DMS153 treated with DMSO at 0.1 percent for 48 hours (cell line): Measurements from ENCODE around the gene MCUB.

Source experiments
- DNase-seq: peaks from one replicate; lab custom pipeline; 2025; ENCODE audit not compliant: unreplicated experiment; lab: John Stamatoyannopoulos, UW

Gene MCUB

DNA sequence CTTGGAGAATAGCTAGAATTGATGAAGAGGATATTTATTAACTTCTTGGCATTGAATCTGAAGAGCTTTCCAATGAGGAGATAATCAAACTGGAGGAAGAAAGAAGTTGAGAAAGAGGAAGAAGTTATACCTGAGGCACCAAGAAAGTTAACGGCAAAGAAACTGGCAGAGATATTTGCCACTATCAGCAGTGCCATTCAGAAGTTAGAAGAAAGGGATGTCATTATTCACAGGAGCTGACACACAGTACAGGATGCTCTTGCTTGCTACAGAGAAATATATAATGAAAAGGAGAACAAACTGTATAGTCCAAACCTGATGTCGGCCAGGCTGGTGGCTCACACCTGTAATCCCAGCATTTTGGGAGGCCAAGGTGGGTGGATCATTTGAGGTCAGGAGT lies 64.5 kb downstream of the MCUB start:
- DNase-seq, result no peak

DNA sequence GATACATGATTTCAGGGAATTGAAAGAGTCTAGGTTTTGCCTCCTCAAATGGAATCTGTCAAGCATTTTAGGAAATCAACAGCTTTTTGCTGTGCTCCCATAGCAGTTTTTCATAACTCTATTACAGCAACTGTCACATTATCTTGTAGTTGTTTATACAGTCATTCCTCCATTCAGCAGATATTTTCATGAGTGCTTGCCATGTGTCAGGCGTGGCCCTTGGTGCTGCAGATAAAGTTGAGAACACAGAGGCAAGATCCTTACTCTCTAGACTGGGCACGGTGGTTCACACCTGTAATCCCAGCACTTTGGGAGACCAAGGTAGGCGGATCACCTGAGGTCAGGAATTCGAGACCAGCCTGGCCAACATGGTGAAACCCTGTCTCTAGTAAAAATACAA lies 67.3 kb downstream of the MCUB start:
- no peak for DNase-seq

DNA sequence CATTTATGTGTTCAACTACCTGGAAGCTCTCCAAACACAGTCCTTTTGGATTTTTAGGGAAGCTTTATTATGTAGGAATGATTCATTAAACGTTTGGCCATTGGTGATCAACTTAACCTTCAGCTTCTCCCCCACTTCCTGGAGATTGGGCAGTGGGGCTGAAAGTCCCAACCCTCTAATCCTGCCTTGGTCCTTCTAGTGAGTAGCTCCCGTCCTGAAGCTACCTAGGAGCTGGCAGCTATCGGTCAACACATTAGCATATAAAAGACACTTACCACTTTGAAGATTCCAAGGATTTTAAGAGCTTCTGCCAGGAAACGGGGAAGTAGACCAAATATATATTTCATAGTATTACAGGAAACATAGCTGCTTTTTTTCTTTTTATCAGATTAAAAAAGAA lies 69.7 kb downstream of the MCUB start:
- no peak for DNase-seq

DNA sequence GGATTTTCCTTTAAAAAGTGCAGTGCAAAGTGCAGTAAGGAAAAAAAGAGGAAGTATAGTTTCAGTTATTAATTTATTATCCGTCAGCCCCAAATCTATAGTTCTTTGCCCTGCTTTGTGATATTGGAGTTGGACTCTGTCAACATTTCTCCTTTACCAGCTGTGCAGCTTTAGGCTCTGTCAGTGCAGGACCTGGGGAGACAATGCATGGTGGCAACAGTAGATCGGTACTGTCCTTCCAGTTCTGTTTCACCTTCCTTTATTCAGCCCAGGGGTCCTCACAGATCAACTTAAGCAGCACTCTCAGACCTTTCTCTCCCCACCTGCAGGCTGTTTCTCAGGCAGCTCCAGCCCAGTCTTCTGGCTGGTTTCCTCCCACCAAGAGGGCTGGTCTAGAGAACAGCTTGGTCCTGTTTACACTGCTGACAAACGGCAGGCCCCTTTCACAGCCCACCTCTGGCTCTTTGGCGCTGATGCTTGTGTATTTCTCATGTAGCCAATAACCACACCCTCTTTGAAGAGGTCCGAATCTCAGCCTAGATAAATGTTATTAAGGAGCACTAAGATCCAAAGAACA lies 71.6 kb downstream of the MCUB start:
- DNase-seq, result no peak

DNA sequence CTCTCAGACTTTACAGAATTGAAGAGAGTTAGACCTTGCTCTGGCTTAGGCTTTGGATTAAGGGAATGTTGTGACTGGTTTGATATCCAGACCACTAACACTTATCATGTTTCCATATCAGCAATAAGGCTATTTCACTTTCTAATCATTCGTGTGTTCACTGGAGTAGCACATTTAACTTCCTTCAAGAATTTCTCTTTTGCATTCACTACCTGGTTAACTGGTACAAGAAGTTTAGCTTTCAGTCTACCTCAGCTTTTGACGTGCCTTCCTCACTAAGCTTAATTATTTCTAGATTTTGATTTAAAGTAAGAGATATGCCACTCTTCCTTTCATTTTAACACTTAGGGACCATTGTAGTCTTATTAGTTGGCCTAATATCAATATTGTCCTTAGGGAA lies 80.6 kb downstream of the MCUB start:
- no peak for DNase-seq

DNA sequence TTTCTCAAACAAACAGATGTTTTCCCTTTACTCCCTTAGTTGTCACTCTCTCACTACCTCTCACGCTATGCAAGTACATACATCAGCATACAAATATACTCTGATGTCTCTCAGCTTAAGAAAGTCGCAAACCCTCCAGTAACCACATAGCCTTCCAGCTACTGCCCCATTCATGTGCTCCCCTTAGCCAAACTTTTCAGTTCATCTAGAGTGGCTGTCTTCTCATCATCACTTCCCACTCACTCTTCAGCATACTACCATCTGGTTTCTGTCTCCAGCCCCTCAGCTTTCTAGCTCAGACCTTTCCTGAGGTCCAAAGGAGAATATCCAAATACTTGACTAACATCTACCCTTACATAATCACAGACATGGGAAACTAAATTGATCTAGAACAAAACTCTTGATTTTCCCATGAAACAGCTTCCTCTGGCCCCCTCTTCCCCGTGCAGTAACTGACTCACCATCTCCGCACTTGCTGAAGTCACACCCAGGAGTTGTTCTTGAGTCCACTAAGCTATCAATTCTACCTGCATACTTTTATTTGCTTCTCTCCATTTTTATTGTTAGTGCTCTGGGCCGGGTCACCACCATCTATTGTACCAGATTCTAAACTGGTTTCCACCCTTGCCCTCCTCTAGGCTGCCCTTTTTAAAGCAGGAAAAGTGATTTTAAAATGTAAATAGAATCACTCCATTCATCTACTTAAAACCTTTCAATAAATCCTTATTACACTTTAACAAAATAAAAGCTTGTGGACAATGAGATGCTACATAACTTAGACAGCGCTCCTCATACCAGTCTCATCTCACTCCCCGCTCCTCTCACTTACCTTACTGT lies 86.0 kb downstream of the MCUB start:
- DNase-seq, result no peak

DNA sequence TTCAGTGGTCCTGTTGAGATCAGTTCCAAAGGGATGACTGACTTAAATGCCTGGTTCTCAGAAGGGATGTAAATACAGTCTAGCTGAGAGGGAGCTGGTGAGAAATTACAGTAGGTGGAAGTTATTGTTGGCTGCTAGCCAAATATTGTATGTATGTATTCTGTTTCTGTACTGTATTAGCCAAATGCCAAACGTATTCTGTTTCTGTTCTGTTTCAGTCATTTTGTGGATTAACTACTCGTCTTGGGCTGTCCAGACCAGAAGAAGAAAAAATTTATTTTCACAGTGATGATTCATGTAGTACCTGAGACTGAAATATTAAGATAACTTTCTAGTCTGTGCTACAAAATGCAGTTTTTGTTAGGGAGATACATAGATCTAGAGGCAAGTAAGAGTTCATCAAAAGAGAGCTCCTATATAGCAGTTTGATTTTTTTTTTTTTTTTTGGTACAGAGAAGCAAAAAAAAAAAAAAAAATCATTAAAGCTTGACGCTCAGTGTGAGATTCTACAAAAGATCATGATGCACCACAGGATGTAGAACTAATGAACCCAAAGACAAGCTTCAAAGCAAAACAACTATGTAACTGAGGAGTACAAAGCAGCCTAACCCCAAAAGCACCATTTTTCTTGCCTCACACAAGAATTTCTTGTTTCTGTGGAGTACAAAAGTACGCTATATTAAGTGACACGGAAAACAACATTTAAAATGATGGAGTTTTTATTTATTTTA lies 88.4 kb downstream of the MCUB start:
- DNase-seq, result no peak

DNA sequence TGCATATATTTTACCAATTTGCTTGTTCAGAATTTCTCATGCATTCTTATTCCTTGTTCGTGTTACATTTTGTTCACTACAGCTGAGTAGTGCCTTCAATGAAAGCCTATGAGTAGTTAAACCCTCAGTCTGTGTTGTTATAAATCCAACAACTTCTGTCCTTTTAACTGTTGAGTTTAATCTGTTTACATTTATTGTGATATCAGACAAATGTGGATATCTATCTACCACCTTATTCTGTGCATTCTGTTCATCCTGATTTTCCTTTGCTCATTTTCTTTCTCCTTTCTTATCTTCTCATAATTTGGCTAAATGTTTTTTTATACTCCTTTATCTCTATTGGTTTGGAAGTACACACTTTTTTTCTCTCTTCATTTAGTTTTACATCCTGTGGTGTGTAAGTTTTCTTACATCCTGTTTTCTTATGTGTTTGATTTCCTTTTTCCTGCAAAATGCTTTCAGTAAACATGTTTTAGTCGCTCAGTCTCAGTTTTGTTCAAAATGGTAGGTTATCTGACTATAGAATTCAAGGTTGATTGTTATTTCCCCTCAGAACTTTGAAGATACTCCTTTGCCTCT lies 89.0 kb downstream of the MCUB start:
- DNase-seq, result no peak

DNA sequence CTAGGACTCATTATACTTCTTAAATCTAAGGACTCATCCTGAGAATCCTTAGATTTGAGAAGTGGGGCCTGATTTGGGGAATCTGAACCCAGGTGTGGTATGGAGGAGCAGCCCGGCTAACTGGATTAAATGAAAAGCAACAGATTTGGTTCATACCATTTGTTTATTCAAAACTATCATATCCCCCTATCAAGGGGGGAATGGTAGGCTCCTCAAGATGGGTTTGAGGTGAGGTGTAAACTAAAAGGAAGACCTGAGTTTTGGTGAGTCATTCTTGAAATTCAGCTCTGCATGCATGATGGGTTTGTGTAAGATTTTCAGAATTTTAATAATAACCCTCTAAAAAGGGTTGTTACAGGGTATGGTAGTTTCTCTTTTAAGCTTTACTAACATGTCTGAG lies 89.8 kb downstream of the MCUB start:
- no peak for DNase-seq

DNA sequence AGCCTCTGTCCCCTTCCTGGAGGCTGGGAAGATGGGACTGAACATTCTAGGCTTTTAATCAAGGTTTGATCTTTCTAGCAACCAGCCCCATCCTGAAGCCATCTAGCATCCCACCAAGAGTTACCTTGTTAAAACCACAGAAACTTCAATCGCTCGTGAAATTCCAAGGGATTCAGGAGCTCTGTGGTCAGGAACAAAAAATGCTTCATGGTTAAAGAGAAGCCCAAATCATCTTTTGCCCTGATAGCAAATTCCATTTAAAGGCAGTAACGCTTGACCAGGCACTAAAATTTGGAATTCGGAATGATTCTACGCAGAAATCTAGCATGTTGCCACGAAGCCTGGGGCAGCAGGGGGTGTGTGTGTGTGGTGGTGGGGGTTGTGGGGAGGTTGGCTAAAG lies 95.3 kb downstream of the MCUB start:
- DNase-seq, result no peak

DNA sequence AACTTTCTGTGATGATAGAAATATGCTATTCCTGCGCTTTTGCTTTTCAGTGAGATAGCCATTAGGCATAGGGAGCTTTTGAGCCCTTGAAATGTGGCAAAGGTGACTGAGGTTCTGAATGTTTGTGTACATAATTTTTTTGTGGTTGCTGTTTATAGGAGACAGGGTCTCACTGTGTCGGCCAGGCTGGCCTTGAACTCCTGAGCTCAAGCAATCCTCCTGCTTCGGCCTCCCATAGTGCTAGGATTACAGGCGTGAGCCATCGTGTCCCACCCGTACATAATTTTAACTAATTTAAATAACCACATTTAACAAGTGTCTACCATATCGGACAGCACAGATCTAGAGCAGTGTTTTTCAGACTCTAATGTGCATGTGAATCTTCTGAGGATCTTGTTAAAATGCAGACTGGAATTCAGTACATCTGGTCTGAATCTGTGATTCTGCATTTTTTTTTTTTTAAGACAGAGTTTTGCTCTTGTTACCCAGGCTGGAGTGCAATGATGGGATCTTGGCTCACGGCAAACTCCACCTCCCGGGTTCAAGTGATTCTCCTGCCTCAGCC lies 97.9 kb downstream of the MCUB start:
- DNase-seq, result no peak

DNA sequence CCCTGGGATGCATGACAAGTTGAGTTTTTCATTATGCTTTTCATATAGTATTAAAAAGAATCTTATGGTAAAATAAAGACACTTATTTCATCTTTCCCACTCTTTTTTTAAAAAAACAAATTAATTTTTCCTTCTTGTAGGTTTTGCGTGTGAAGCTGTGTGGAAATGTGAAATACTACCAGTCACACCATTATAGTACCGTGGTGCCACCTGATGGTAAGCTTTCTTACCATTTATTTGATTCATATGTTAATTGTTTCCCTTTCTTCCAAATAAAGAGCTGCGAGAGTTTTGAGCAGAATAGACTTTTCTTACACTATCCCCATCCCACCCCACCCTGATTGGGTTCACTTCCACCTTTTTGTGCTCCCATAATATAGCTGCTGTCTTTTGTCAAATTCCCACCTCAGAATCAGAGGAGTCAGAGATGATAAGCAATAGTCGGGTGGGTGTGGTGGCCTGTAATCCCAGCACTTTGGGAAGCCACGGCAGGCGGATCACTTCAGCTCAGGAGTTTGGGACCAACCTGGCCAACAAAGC lies 98.9 kb downstream of the MCUB start:
- DNase-seq, result no peak

DNA sequence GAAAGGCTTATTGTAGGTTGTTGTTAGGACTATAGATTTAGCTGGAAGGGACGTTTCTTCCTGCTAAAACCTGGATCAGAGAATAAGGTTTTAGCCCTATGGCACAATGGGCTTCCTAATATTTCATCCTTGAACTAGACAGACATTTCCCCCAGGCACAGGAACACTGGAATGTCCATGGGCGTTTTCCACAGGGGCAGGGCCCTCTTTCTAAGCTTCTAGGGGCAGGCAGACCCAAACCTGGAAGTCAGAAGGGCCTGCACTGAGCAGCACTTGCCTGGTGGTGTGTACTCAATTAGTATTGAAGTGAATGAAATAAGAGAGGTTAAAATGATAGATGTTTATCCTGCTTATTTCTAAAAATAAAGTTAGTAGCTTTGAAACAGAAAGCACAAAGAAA lies 102.1 kb downstream of the MCUB start:
- no peak for DNase-seq

DNA sequence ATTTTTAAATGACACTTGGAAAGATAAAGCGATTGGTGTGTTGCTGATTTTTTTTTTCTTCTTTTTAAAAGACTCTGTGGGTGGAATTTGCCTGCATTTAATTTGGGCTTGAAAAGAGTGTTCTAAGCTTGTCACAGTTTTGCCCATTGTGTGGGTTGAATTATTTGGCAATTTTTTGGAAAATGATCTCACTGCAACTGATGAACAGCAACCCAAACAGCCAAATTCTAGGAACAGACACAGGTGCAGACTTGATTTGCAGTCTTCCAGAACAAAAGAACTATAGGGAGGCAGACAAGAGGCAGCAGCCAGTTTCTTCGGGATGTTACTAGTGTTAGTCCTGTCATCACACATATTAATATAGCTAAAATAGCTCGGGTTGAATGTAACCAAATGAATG lies 102.7 kb downstream of the MCUB start:
- no peak for DNase-seq

DNA sequence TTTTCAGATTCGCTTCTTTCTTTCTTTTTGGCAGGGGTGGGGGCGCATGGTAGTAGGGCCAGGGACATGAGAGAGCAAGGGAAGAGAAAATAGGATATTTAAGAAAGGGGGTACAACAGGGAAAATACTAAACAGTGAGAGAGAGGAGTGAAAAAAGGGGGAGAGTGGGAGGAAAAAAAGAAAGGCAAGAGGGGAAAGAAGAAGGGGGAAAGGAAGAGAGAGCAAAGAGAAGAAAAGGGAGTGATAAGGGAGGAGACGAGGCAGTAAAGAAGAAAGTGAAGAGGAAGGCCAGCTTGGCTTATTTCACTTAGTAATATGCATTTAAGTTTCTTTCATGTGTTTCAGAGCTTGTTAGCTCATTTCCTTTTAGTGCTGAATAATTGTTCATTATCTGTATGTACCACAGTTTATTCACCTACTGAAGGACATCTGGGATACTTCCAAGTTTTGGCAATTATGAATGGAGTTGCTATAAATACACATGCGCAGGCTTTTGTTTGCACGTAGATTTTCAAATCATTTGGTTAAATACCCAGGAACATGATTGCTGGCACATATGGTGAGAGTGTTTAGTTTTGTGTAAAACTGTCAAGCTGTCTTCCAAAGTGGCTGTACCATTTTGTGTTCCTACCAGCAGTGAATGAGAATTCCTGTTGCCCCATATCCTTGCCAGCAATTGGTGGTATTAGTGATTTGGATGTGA lies 105.9 kb downstream of the MCUB start:
- DNase-seq, result peak; percentile 15

DNA sequence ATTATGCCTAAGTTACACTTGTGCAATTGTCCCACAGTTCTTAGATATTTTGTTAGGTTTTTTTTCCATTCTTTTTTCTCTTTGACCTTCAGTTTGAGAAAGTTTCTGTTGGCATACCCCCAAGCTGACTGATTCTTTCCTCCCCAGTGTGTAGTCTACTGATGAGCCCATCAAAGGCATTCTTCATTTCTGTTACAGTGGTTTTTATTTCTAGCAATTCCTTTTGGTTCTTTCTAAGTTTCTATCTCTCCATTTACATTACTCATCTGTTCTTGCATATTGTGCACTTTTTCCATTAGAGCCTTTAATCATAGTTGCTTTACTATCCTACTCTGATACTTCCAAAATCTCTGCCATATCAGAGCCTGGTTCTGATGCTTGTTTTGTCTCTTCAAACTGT lies 111.3 kb downstream of the MCUB start:
- no peak for DNase-seq

DNA sequence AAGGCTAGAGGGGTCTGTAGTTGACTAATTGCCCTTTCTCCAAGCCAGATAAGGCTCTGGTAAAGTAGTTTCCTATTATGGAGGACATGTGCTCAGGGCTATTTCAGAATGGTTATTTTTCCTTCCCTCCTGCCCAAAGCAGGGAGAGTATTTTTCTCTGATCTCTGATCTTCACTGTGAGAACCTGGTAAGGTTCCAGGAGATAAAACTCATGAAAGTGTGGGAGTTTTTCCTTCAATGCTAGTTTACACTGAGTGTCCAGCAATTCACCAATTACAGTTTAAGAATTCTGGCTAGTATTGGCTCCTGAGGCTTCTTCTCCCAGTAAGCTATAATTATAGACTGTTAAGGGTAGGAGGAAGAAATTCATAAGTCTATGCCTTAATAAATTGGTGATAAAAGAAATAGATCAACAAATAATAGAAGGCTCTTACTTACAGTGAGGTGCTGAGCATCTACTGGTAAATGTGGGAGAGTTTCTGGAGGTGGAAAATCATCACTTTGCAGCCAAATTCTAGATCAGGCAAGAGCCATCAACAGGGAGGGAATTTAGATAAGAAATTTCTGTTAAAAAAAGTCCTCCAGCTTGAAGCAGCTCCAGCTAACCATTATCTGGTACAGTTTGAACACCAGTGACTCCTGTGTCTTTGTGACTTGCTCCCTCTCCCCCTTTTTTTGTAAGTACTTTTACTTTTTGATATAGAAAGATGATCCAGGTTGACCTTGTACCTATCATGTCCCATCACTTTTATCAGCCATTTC lies 112.3 kb downstream of the MCUB start:
- DNase-seq, result no peak

DNA sequence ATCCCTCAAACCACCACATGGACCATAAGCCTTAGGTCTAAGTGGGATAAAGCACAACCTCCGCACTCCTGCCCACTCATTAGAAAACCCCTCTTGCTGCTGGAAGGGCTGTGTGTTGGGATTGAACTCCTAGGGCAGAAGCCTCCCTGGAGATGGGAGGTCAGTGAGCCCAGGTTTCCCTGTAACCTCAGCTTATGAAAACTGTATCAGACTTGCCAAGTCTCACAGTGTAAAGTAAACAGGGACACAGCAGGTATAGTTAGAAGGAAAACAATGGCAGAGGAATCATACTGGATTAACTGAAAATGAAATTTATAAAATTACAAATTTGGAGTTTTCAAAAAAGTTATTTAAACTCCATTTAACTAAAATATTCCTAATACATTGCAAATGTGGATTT lies 113.3 kb downstream of the MCUB start:
- no peak for DNase-seq

DNA sequence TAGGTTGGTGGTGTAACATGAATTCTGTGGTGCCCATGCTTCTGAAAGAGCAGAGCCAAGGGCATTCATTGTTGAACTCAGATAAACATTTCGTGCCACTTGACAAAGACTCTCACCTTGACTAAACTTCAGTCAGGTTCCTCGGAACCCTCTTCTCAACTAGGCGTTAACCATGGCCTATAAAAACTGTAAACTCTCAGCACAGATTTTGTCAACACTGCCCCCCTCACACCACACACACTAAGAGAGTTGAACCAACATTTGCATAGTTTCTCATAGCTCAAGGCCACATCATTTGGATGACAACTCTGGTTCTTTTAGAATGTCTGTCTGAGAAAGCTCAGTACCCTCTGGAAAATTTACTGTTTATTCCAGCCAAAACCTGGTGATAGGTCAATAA lies 115.1 kb downstream of the MCUB start:
- no peak for DNase-seq

DNA sequence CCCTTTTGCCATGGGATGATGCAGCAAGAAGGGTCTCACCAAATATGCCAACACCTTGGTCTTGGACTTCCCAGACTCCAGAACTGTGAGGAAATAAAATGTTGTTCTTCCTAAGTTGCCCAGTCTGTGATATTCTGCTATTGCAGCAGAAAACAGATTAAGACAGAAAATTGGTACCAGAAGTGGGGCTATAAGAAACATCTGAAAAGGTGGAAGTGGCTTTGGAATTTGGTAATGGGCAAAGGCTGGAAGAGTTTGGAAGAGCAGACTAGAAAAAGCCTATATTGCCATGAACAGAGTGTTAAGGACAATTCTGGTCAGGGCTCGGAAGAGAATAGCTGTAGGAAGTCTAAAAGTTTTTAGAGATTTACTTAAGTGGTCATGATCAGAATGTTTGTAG lies 115.8 kb downstream of the MCUB start:
- DNase-seq, result no peak
